Fibroblast of skin of right biceps (primary cell): ENCODE data around the gene GRAMD4.
"Not testable (repeated sequence)": the region's sequence is repeated elsewhere in the genome, so short reads cannot be mapped to it uniquely, and the experiment has no call there.

Experiments used
- DNase-seq: peaks from one replicate; pipeline ENCODE4 v3.0.0-alpha.2; 2013

The GRAMD4 gene

GRCh38 chr22:46622081-46622521, 1.9 kb downstream of the GRAMD4 start:
- DNase-seq: no peak

- no peak for DNase-seq
Measured at GRCh38 chr22:46625113-46625842, 5.1 kb downstream of the GRAMD4 start.

- DNase-seq: no peak
Measured at GRCh38 chr22:46625843-46626349, 5.7 kb downstream of the GRAMD4 start.

GRCh38 chr22:46626356-46626755, 6.2 kb downstream of the GRAMD4 start:
- DNase-seq: no peak

GRCh38 chr22:46626911-46627805, 7.0 kb downstream of the GRAMD4 start:
- no peak for DNase-seq

GRCh38 chr22:46627806-46628482, 7.8 kb downstream of the GRAMD4 start:
- DNase-seq: no peak

- no peak for DNase-seq
Measured at GRCh38 chr22:46628756-46629155, 8.6 kb downstream of the GRAMD4 start.

- DNase-seq: no peak
Measured at GRCh38 chr22:46629291-46629690, 9.1 kb downstream of the GRAMD4 start.

- DNase-seq: no peak
Measured at GRCh38 chr22:46631113-46631512, 10.9 kb downstream of the GRAMD4 start.

- no peak for DNase-seq
Measured at GRCh38 chr22:46632646-46633249, 12.6 kb downstream of the GRAMD4 start.

GRCh38 chr22:46633334-46633890, 13.2 kb downstream of the GRAMD4 start:
- no peak for DNase-seq

- no peak for DNase-seq
Measured at GRCh38 chr22:46634011-46634699, 14.0 kb downstream of the GRAMD4 start.

GRCh38 chr22:46634973-46635685, 14.9 kb downstream of the GRAMD4 start:
- DNase-seq: not testable (repeated sequence)

- no peak for DNase-seq
Measured at GRCh38 chr22:46635756-46636155, 15.6 kb downstream of the GRAMD4 start.

- no peak for DNase-seq
Measured at GRCh38 chr22:46636221-46637002, 16.2 kb downstream of the GRAMD4 start.

GRCh38 chr22:46637711-46638600, 17.8 kb downstream of the GRAMD4 start:
- no peak for DNase-seq

GRCh38 chr22:46638601-46639431, 18.6 kb downstream of the GRAMD4 start:
- peak; percentile 16 for DNase-seq

- DNase-seq: no peak
Measured at GRCh38 chr22:46639843-46640242, 19.7 kb downstream of the GRAMD4 start.
